Esophagus muscularis mucosa (tissue), 3 donors: ENCODE data around the gene PRRC2B.

Experiments used
- CTCF ChIP-seq, 3 experiments: fragments of 200-600 bp in 2 of 3; fragments of 450-650 bp in 1 of 3; sonication (generic) in 2 of 3; IDR thresholded peaks; one replicate each; pipeline ENCODE4 v1.5.1; 2017 to 2019; ENCODE audit warnings: antibody characterized with exemption in 3 of 3, mild to moderate bottlenecking in 2 of 3, moderate library complexity in 1 of 3
- EP300 ChIP-seq: sonication (generic); formaldehyde crosslinking; IDR thresholded peaks from one replicate; pipeline ENCODE4 v1.6.1; 2017; ENCODE audit warnings: antibody characterized with exemption

GRCh38 chr9:131500377-131500776 is 106.5 kb downstream of the PRRC2B start:
- TF ChIP-seq CTCF (IDR thresholded peaks at IDR 0.05) (no peak), EP300 (no peak)
